Neutrophil (primary cell): Measurements from ENCODE around the gene HNRNPA0.

Experiments used
- H3K27ac ChIP-seq: fragments of 200-600 bp; sonication (generic); 2 replicates; pipeline ENCODE4 v1.5.1; 2016; ENCODE audit warnings: mild to moderate bottlenecking, moderate library complexity
- H3K27me3 ChIP-seq: fragments of 200-600 bp; sonication (generic); 2 replicates; pipeline ENCODE4 v1.6.0; 2016; ENCODE audit warnings: mild to moderate bottlenecking
- H3K36me3 ChIP-seq: fragments of 200-600 bp; sonication (generic); 2 replicates; pipeline ENCODE4 v1.5.1; 2017
- H3K4me1 ChIP-seq, 2 experiments: fragments of 200-600 bp in 1 of 2; sonication (generic) in 1 of 2; 1 replicate in 1 of 2; 2 replicates in 1 of 2; pipeline versions ENCODE4 v1.5.1 to v1.6.1; 2013 to 2016; ENCODE audit warnings: low read depth in 1 of 2, low read length in 1 of 2, mild to moderate bottlenecking in 1 of 2, moderate library complexity in 1 of 2; ENCODE audit not compliant: control insufficient read depth in 1 of 2, insufficient read depth in 1 of 2
- H3K4me3 ChIP-seq, 2 experiments: fragments of 200-600 bp in 1 of 2; sonication (generic) in 1 of 2; 1 replicate in 1 of 2; 2 replicates in 1 of 2; pipeline ENCODE4 v1.5.1; 2013 to 2016; ENCODE audit warnings: low read depth in 1 of 2, low read length in 1 of 2, mild to moderate bottlenecking in 1 of 2, moderate library complexity in 1 of 2
- H3K9me3 ChIP-seq: fragments of 200-600 bp; sonication (generic); 2 replicates; pipeline ENCODE4 v1.5.1; 2016
- CTCF ChIP-seq: fragments of 200-600 bp; sonication (generic); IDR thresholded peaks from 2 replicates; pipeline ENCODE4 v1.5.1; 2016; ENCODE audit warnings: antibody characterized with exemption

The HNRNPA0 gene

GRCh38 chr5:137752905-137753690 lies 1.1 kb downstream of the HNRNPA0 start:
- Histone ChIP-seq H3K9me3 (no peaks in the 10 kb centered on the region), H3K4me3 (peak overlapping the region; percentile 87 to 92), H3K36me3 (no peaks in the 10 kb centered on the region), H3K27me3 (no peaks in the 10 kb centered on the region), H3K4me1 (peaks cover 27 to 37% of the 10 kb centered on the region in 2 experiments), H3K27ac (peak overlapping the region; percentile 97)
- no peak for TF ChIP-seq CTCF

- H3K27me3 ChIP-seq: no peaks in the 10 kb centered on the region
- no peaks in the 10 kb centered on the region for H3K36me3 ChIP-seq
- H3K4me1 ChIP-seq: peaks cover 27 to 46% of the 10 kb centered on the region in 2 experiments
- no peaks in the 10 kb centered on the region for H3K9me3 ChIP-seq
- H3K4me3 ChIP-seq: peak overlapping the region; percentile 87 to 92
- H3K27ac ChIP-seq: peak overlapping the region; percentile 97
- TF ChIP-seq CTCF: peak; percentile 49
Observed at GRCh38 chr5:137751869-137752491, 2.2 kb downstream of the HNRNPA0 start.

GRCh38 chr5:137750436-137750835 lies 3.7 kb downstream of the HNRNPA0 start:
- no peaks in the 10 kb centered on the region for H3K9me3 ChIP-seq
- H3K4me3 ChIP-seq: no peak overlapping the region
- H3K4me1 ChIP-seq: peaks cover 26 to 45% of the 10 kb centered on the region in 2 experiments
- H3K36me3 ChIP-seq: no peaks in the 10 kb centered on the region
- H3K27ac ChIP-seq: no peak overlapping the region
- no peak for TF ChIP-seq CTCF
- no peaks in the 10 kb centered on the region for H3K27me3 ChIP-seq

- H3K4me1 ChIP-seq: peaks cover 15 to 33% of the 10 kb centered on the region in 2 experiments
- H3K9me3 ChIP-seq: no peaks in the 10 kb centered on the region
- no peaks in the 10 kb centered on the region for H3K36me3 ChIP-seq
- TF ChIP-seq CTCF: no peak
- H3K27ac ChIP-seq: no peak overlapping the region
- no peaks in the 10 kb centered on the region for H3K27me3 ChIP-seq
- no peak overlapping the region for H3K4me3 ChIP-seq
Observed at GRCh38 chr5:137747848-137748247, 6.3 kb downstream of the HNRNPA0 start.

GRCh38 chr5:137743031-137743640 lies 11.0 kb downstream of the HNRNPA0 start:
- no peaks in the 10 kb centered on the region for H3K36me3 ChIP-seq
- no peak overlapping the region for H3K27ac ChIP-seq
- H3K27me3 ChIP-seq: no peaks in the 10 kb centered on the region
- H3K4me1 ChIP-seq: peaks cover 0 to 10% of the 10 kb centered on the region in 2 experiments
- no peaks in the 10 kb centered on the region for H3K9me3 ChIP-seq
- no peak overlapping the region for H3K4me3 ChIP-seq
- peak; percentile 13 for TF ChIP-seq CTCF
